Naive B cell (primary cell): ENCODE data around the gene NKX6-2. TPM values are rescaled to one million over a fixed set of nuclear protein-coding genes. Genes with fewer than 3 reads are reported as not detected.
"Not testable (repeated sequence)": the region's sequence is repeated elsewhere in the genome, so short reads cannot be mapped to it uniquely, and the experiment has no call there.

Experiments
- ATAC-seq, 2 donors: fragments of 150-1000 bp; cut with Tn5 transposase; 2 replicates each; pipeline ENCODE4 v1.10.0; 2021; ENCODE audit warnings: low read depth in 2 of 2, mild to moderate bottlenecking in 2 of 2, moderate library complexity in 2 of 2
- DNase-seq: peaks from one replicate; pipeline ENCODE4 v3.0.0; 2022
- H3K27ac Mint-ChIP-seq, 6 donors: one replicate each; pipeline ENCODE4 v1.8.0; 2020 to 2022; ENCODE audit warnings: mild to moderate bottlenecking in 6 of 6, mixed read lengths in 6 of 6, moderate library complexity in 5 of 6, inconsistent platforms in 2 of 6
- H3K27me3 Mint-ChIP-seq, 3 donors: one replicate each; pipeline ENCODE4 v1.8.0; 2021 to 2022; ENCODE audit warnings: mixed read lengths in 3 of 3, mild to moderate bottlenecking in 1 of 3
- H3K36me3 Mint-ChIP-seq, 2 donors: one replicate each; pipeline ENCODE4 v1.8.0; 2020 to 2022; ENCODE audit warnings: mixed read lengths in 2 of 2, inconsistent platforms in 1 of 2, mild to moderate bottlenecking in 1 of 2
- H3K4me1 Mint-ChIP-seq, 3 donors: one replicate each; pipeline ENCODE4 v1.8.0; 2020 to 2022; ENCODE audit warnings: mixed read lengths in 3 of 3, inconsistent platforms in 1 of 3, mild to moderate bottlenecking in 1 of 3, moderate library complexity in 1 of 3
- H3K4me3 Mint-ChIP-seq, 8 donors: one replicate each; pipeline ENCODE4 v1.8.0; 2020 to 2022; ENCODE audit warnings: mild to moderate bottlenecking in 8 of 8, mixed read lengths in 8 of 8, moderate library complexity in 8 of 8, inconsistent platforms in 2 of 8
- H3K9me3 Mint-ChIP-seq, 7 donors: one replicate each; pipeline ENCODE4 v1.8.0; 2020 to 2022; ENCODE audit warnings: mixed read lengths in 7 of 7, mild to moderate bottlenecking in 5 of 7, inconsistent platforms in 2 of 7, moderate library complexity in 1 of 7
- polyA plus RNA-seq, 6 donors: library from polyadenylated mRNA; unstranded; fragments of 300-500 nt; fragmentation: Illumina TruSeq; gene quantifications; one replicate each; pipeline ENCODE4 v1.2.3, GENCODE V29; 2021; ENCODE audit warnings: low read depth in 6 of 6

The NKX6-2 gene
- polyA plus RNA-seq, 6 donors from 2014 or later, result 1.6 TPM; not detected in 4

- H3K27me3 Mint-ChIP-seq, result peaks cover 0 to 4% (median 0%) of the 10 kb centered on the region in 3 donors
- no peak for ATAC-seq
- peaks cover 0 to 5% (median 0%) of the 10 kb centered on the region in 7 donors for H3K9me3 Mint-ChIP-seq
- H3K4me1 Mint-ChIP-seq, result no peaks in the 10 kb centered on the region
- H3K27ac Mint-ChIP-seq, result peak overlapping the region in 1 of 6 donors; percentile 60
- DNase-seq, result no peak
- H3K36me3 Mint-ChIP-seq, result no peaks in the 10 kb centered on the region
- H3K4me3 Mint-ChIP-seq, result no peak overlapping the region
Observed at GRCh38 chr10:132802048-132802447, 16.1 kb upstream of the NKX6-2 start.

GRCh38 chr10:132799865-132800264 lies 13.9 kb upstream of the NKX6-2 start:
- peaks cover 0 to 4% (median 0%) of the 10 kb centered on the region in 3 donors for H3K27me3 Mint-ChIP-seq
- ATAC-seq, result no peak
- H3K4me1 Mint-ChIP-seq, result no peaks in the 10 kb centered on the region
- H3K36me3 Mint-ChIP-seq, result no peaks in the 10 kb centered on the region
- H3K9me3 Mint-ChIP-seq, result peaks cover 0 to 5% (median 0%) of the 10 kb centered on the region in 7 donors
- no peak for DNase-seq
- H3K27ac Mint-ChIP-seq, result no peak overlapping the region
- no peak overlapping the region for H3K4me3 Mint-ChIP-seq

GRCh38 chr10:132798876-132799275 lies 12.9 kb upstream of the NKX6-2 start:
- H3K4me3 Mint-ChIP-seq, result no peak overlapping the region
- no peak for ATAC-seq
- H3K27me3 Mint-ChIP-seq, result no peaks in the 10 kb centered on the region
- no peaks in the 10 kb centered on the region for H3K36me3 Mint-ChIP-seq
- no peak overlapping the region for H3K27ac Mint-ChIP-seq
- DNase-seq, result no peak
- H3K4me1 Mint-ChIP-seq, result no peaks in the 10 kb centered on the region
- peaks cover 0 to 5% (median 0%) of the 10 kb centered on the region in 7 donors for H3K9me3 Mint-ChIP-seq

- Mint-ChIP-seq H3K4me3 (no peak overlapping the region), H3K9me3 (peaks cover 0 to 5% (median 0%) of the 10 kb centered on the region in 7 donors), H3K27me3 (no peaks in the 10 kb centered on the region), H3K27ac (no peak overlapping the region), H3K36me3 (no peaks in the 10 kb centered on the region), H3K4me1 (no peaks in the 10 kb centered on the region)
- DNase-seq, result no peak
- no peak for ATAC-seq
Observed at GRCh38 chr10:132798403-132798802, 12.5 kb upstream of the NKX6-2 start.

GRCh38 chr10:132797986-132798385 lies 12.0 kb upstream of the NKX6-2 start:
- not testable (repeated sequence) for H3K9me3 Mint-ChIP-seq, H3K27me3 Mint-ChIP-seq, H3K36me3 Mint-ChIP-seq, H3K4me1 Mint-ChIP-seq, H3K27ac Mint-ChIP-seq, DNase-seq, H3K4me3 Mint-ChIP-seq, ATAC-seq

- no peak for ATAC-seq
- H3K27ac Mint-ChIP-seq, result no peak overlapping the region
Observed at GRCh38 chr10:132796846-132797245, 10.9 kb upstream of the NKX6-2 start.

GRCh38 chr10:132793871-132794849 lies 8.2 kb upstream of the NKX6-2 start:
- Mint-ChIP-seq H3K4me3 (no peak overlapping the region), H3K9me3 (no peaks in the 10 kb centered on the region), H3K27ac (no peak overlapping the region), H3K4me1 (no peaks in the 10 kb centered on the region), H3K36me3 (no peaks in the 10 kb centered on the region), H3K27me3 (peaks cover 0 to 26% (median 0%) of the 10 kb centered on the region in 3 donors)
- no peak for ATAC-seq
- DNase-seq, result no peak

More at GRCh38 chr10:132796846-132797245, 10.9 kb upstream of the NKX6-2 start:
- H3K9me3 Mint-ChIP-seq, result peaks cover 0 to 1% (median 0%) of the 10 kb centered on the region in 7 donors
- H3K4me3 Mint-ChIP-seq, result no peak overlapping the region
- no peaks in the 10 kb centered on the region for H3K36me3 Mint-ChIP-seq
- peaks cover 0 to 7% (median 0%) of the 10 kb centered on the region in 3 donors for H3K27me3 Mint-ChIP-seq
- no peaks in the 10 kb centered on the region for H3K4me1 Mint-ChIP-seq
- no peak for DNase-seq

- DNase-seq, result no peak
- peaks cover 0 to 26% (median 0%) of the 10 kb centered on the region in 3 donors for H3K27me3 Mint-ChIP-seq
- no peak overlapping the region for H3K4me3 Mint-ChIP-seq
- H3K27ac Mint-ChIP-seq, result no peak overlapping the region
- H3K36me3 Mint-ChIP-seq, result no peaks in the 10 kb centered on the region
- no peak for ATAC-seq
- H3K4me1 Mint-ChIP-seq, result no peaks in the 10 kb centered on the region
- H3K9me3 Mint-ChIP-seq, result no peaks in the 10 kb centered on the region
Observed at GRCh38 chr10:132793213-132793612, 7.3 kb upstream of the NKX6-2 start.

GRCh38 chr10:132792796-132793195 lies 6.8 kb upstream of the NKX6-2 start:
- Mint-ChIP-seq H3K27me3 (peaks cover 0 to 26% (median 0%) of the 10 kb centered on the region in 3 donors), H3K9me3 (no peaks in the 10 kb centered on the region), H3K4me3 (no peak overlapping the region), H3K27ac (no peak overlapping the region), H3K36me3 (no peaks in the 10 kb centered on the region), H3K4me1 (no peaks in the 10 kb centered on the region)
- DNase-seq, result no peak
- ATAC-seq, result no peak

GRCh38 chr10:132792099-132792498 lies 6.2 kb upstream of the NKX6-2 start:
- ATAC-seq, H3K9me3 Mint-ChIP-seq, H3K36me3 Mint-ChIP-seq, H3K4me1 Mint-ChIP-seq, H3K4me3 Mint-ChIP-seq, DNase-seq, H3K27ac Mint-ChIP-seq: not testable (repeated sequence)
- H3K27me3 Mint-ChIP-seq, result peaks cover 0 to 26% (median 0%) of the 10 kb centered on the region in 3 donors

- H3K36me3 Mint-ChIP-seq, result no peaks in the 10 kb centered on the region
- H3K9me3 Mint-ChIP-seq, result no peaks in the 10 kb centered on the region
- no peak overlapping the region for H3K4me3 Mint-ChIP-seq
- H3K4me1 Mint-ChIP-seq, result no peaks in the 10 kb centered on the region
- ATAC-seq, result no peak
- peaks cover 0 to 26% (median 0%) of the 10 kb centered on the region in 3 donors for H3K27me3 Mint-ChIP-seq
- H3K27ac Mint-ChIP-seq, result no peak overlapping the region
- no peak for DNase-seq
Observed at GRCh38 chr10:132790934-132791829, 5.2 kb upstream of the NKX6-2 start.

GRCh38 chr10:132790470-132790869 lies 4.5 kb upstream of the NKX6-2 start:
- H3K27me3 Mint-ChIP-seq, result peaks cover 0 to 26% (median 0%) of the 10 kb centered on the region in 3 donors
- no peak overlapping the region for H3K4me3 Mint-ChIP-seq
- no peaks in the 10 kb centered on the region for H3K36me3 Mint-ChIP-seq
- no peak for DNase-seq
- H3K9me3 Mint-ChIP-seq, result no peaks in the 10 kb centered on the region
- no peaks in the 10 kb centered on the region for H3K4me1 Mint-ChIP-seq
- H3K27ac Mint-ChIP-seq, result no peak overlapping the region
- ATAC-seq, result no peak

- Mint-ChIP-seq H3K4me3 (peak overlapping the region in 1 of 8 donors; percentile 61), H3K4me1 (no peaks in the 10 kb centered on the region), H3K27ac (peak overlapping the region in 1 of 6 donors; percentile 24), H3K27me3 (peaks cover 0 to 26% (median 0%) of the 10 kb centered on the region in 3 donors), H3K36me3 (no peaks in the 10 kb centered on the region), H3K9me3 (no peaks in the 10 kb centered on the region)
- no peak for DNase-seq
- ATAC-seq, result no peak
Observed at GRCh38 chr10:132789659-132790148, 3.8 kb upstream of the NKX6-2 start.
